ENCODE measurements around the gene LHPP.

Gene LHPP

GRCh38 chr10:124652200-124652599 is 190.6 kb downstream of the LHPP start:
- peaks cover 36% of the 10 kb centered on the region for H3K79me2 ChIP-seq (ENCODE audit: control insufficient read depth, low read length)
- H3K27me3 ChIP-seq (ENCODE audit: control insufficient read depth, low read length) = no peaks in the 10 kb centered on the region
- no peak overlapping the region for H3K27ac ChIP-seq (ENCODE audit: low read depth, low read length)
- H3K9me3 ChIP-seq (ENCODE audit: control insufficient read depth, insufficient read depth, low read length) = no peaks in the 10 kb centered on the region
- H3F3A ChIP-seq (ENCODE audit: control insufficient read depth, insufficient read depth) = no peaks in the 10 kb centered on the region; the same call in 1 of the 2 replicates
- H3K9me2 ChIP-seq (replicated peaks; ENCODE audit: control insufficient read depth, low read length) = no peaks in the 10 kb centered on the region
- H4K20me1 ChIP-seq (ENCODE audit: control insufficient read depth, insufficient read depth, low read depth, low read length) = peaks cover 3% of the 10 kb centered on the region; the same call in 1 of the 2 replicates
- H3K4me1 ChIP-seq (ENCODE audit: control insufficient read depth, low read length) = peaks cover 43% of the 10 kb centered on the region
- H3K4me3 ChIP-seq (ENCODE audit: low read length) = no peak overlapping the region
- TF ChIP-seq CTCF (IDR thresholded peaks at IDR 0.05; ENCODE audit: low read depth, low read length, poor library complexity, severe bottlenecking) (no peak), EZH2phosphoT487 (IDR thresholded peaks at IDR 0.05; ENCODE audit: borderline replicate concordance, low read length) (no peak)
- no peak overlapping the region for H3K4me2 ChIP-seq (ENCODE audit: low read length)
- H3K36me3 ChIP-seq (ENCODE audit: control insufficient read depth, low read length) = peaks cover 14% of the 10 kb centered on the region

- Histone ChIP-seq H3K9me2 (replicated peaks; ENCODE audit: control insufficient read depth, low read length) (no peaks in the 10 kb centered on the region), H3K27me3 (ENCODE audit: control insufficient read depth, low read length) (no peaks in the 10 kb centered on the region), H3K4me2 (ENCODE audit: low read length) (no peak overlapping the region), H3K9me3 (ENCODE audit: control insufficient read depth, insufficient read depth, low read length) (no peaks in the 10 kb centered on the region), H3K36me3 (ENCODE audit: control insufficient read depth, low read length) (peaks cover 10% of the 10 kb centered on the region; the same call in 1 of the 2 replicates), H3K4me1 (ENCODE audit: control insufficient read depth, low read length) (peaks cover 38% of the 10 kb centered on the region), H3K4me3 (ENCODE audit: low read length) (no peak overlapping the region), H3K27ac (ENCODE audit: low read depth, low read length) (no peak overlapping the region), H3K79me2 (ENCODE audit: control insufficient read depth, low read length) (peaks cover 31% of the 10 kb centered on the region), H3F3A (ENCODE audit: control insufficient read depth, insufficient read depth) (no peaks in the 10 kb centered on the region; the same call in 1 of the 2 replicates), H4K20me1 (ENCODE audit: control insufficient read depth, insufficient read depth, low read depth, low read length) (no peaks in the 10 kb centered on the region; the same call in 1 of the 2 replicates)
- TF ChIP-seq EZH2phosphoT487 (IDR thresholded peaks at IDR 0.05; ENCODE audit: borderline replicate concordance, low read length) = no peak
- TF ChIP-seq CTCF (IDR thresholded peaks at IDR 0.05; ENCODE audit: low read depth, low read length, poor library complexity, severe bottlenecking) = no peak
These were observed 191.1 kb downstream of the LHPP start for GRCh38 chr10:124652701-124653100.

GRCh38 chr10:124653311-124653710 is 191.7 kb downstream of the LHPP start:
- H3K4me1 ChIP-seq (ENCODE audit: control insufficient read depth, low read length) = peaks cover 32% of the 10 kb centered on the region
- no peak overlapping the region for H3K4me2 ChIP-seq (ENCODE audit: low read length)
- no peaks in the 10 kb centered on the region; the same call in 1 of the 2 replicates for H3F3A ChIP-seq (ENCODE audit: control insufficient read depth, insufficient read depth)
- no peaks in the 10 kb centered on the region for H3K27me3 ChIP-seq (ENCODE audit: control insufficient read depth, low read length)
- H3K36me3 ChIP-seq (ENCODE audit: control insufficient read depth, low read length) = peaks cover 10% of the 10 kb centered on the region; the same call in 1 of the 2 replicates
- H3K27ac ChIP-seq (ENCODE audit: low read depth, low read length) = no peak overlapping the region
- H3K4me3 ChIP-seq (ENCODE audit: low read length) = no peak overlapping the region
- H3K9me3 ChIP-seq (ENCODE audit: control insufficient read depth, insufficient read depth, low read length) = no peaks in the 10 kb centered on the region
- no peaks in the 10 kb centered on the region; the same call in 1 of the 2 replicates for H4K20me1 ChIP-seq (ENCODE audit: control insufficient read depth, insufficient read depth, low read depth, low read length)
- peaks cover 25% of the 10 kb centered on the region for H3K79me2 ChIP-seq (ENCODE audit: control insufficient read depth, low read length)
- no peaks in the 10 kb centered on the region for H3K9me2 ChIP-seq (replicated peaks; ENCODE audit: control insufficient read depth, low read length)
- TF ChIP-seq EZH2phosphoT487 (IDR thresholded peaks at IDR 0.05; ENCODE audit: borderline replicate concordance, low read length) (no peak), CTCF (IDR thresholded peaks at IDR 0.05; ENCODE audit: low read depth, low read length, poor library complexity, severe bottlenecking) (no peak)
